22Rv1 (cell line): ENCODE results near the gene CCNDBP1.

Experiments
- H3K27ac ChIP-seq: fragments of 450-650 bp; 2 replicates; pipeline ENCODE4 v1.5.1; 2017
- ZFX ChIP-seq: fragments of 450-650 bp; IDR thresholded peaks from 2 replicates; pipeline ENCODE4 v1.6.1; 2017; ENCODE audit warnings: antibody characterized with exemption, borderline replicate concordance
- TF ChIP-seq, protein P1 (sequence below): fragments of 450-650 bp; IDR thresholded peaks from 2 replicates; pipeline ENCODE4 v1.5.1; 2017; ENCODE audit warnings: mild to moderate bottlenecking

Gene CCNDBP1

DNA sequence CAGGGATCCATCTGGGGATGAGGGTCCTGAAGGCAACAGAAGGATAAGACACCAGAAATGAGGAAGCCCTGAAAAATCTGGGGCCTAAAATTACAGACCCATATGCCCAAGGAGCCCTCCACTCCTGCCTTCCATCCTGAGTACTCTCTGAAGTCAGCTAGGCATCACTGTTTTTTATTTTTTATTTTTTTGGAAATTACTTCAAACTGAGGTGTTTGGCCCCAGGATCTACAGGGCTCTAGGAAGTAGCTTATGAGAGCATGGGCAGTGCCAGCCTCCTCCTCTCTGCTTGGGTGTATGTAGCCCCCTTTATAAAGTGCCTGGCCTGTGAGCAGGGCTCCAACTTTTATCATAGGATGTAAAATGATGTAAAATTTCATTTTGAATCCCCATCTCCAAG lies 27.7 kb downstream of the CCNDBP1 start:
- no peak overlapping the region for H3K27ac ChIP-seq
- TF ChIP-seq, protein P1, sequence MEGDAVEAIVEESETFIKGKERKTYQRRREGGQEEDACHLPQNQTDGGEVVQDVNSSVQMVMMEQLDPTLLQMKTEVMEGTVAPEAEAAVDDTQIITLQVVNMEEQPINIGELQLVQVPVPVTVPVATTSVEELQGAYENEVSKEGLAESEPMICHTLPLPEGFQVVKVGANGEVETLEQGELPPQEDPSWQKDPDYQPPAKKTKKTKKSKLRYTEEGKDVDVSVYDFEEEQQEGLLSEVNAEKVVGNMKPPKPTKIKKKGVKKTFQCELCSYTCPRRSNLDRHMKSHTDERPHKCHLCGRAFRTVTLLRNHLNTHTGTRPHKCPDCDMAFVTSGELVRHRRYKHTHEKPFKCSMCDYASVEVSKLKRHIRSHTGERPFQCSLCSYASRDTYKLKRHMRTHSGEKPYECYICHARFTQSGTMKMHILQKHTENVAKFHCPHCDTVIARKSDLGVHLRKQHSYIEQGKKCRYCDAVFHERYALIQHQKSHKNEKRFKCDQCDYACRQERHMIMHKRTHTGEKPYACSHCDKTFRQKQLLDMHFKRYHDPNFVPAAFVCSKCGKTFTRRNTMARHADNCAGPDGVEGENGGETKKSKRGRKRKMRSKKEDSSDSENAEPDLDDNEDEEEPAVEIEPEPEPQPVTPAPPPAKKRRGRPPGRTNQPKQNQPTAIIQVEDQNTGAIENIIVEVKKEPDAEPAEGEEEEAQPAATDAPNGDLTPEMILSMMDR: no peak
- no peak for TF ChIP-seq ZFX

DNA sequence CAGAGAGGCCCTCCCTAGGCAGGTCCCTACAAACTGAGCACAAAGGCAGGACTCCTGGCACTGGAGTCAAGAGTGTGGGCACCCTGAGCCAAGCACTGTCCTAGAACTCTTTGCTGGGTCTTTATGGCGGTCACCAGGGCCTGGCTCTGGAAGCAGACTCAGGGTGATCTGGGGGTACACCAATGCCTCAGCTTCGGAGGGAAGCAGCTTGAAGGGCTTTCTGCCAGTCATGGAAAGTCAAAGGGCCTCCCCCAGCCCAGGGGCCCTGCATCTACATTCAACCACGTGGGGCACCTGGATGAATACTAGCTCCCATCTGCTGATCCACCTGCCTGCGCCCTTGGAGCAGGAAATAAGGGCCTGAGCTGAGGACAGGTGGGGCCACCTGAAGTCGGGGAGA lies 28.3 kb downstream of the CCNDBP1 start:
- no peak for TF ChIP-seq ZFX

DNA sequence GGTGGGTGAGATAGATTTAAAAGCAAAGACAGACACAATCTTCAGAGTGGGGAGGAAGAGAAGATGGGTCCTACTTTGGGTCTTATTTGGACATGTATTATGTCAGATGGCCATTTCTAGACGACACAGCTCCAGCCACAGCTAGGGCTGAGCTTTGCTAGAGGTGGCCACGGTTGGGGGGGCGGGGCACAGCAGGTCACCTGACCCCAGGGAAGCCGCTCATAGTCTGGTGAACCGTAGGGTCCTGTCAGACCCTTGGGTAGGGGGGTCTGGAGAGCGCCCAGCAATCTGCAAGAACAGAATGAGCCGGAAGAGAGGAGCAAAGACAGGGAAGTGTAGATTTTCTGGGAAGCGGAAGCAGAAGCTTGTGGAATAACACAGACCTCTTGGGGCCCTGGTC lies 29.0 kb downstream of the CCNDBP1 start:
- no peak for TF ChIP-seq ZFX
- TF ChIP-seq, protein P1: no peak
- no peak overlapping the region for H3K27ac ChIP-seq

More for the DNA sequence above, 28.3 kb downstream of the CCNDBP1 start:
- no peak overlapping the region for H3K27ac ChIP-seq

DNA sequence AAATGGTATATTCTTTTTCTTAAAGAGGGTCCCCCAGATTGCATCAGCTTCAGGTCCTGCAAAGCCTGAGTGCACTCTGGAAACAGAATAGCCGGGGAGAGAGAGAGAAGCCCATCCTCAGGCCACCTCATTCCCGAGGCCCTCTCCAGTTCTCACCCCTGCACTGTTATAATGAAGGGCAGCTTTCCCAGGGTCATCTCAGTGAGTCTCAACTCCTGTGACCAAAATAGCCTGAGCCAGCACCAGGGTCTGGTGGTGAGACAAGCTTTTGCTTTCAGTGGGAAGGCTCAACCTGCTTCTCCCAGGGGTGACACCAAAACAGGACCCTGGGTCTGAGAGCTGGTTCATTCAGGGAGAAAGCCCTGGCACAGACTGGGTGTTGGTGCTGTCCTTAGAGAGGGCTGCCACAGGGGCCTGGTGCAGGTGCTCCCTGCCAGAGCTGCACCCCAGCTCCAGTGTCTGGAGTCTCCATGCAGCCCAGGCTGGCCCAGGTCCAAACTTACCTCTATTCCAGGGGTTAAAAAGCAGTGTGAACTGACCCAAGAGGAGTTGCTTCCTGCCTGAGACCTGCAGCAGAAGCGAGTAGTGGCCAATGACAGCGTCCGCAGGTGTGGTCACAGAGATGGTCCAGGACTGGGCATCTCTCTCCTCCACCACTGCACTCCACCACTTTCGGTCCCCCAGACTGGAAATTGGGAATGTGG lies 29.5 kb downstream of the CCNDBP1 start:
- no peak for TF ChIP-seq ZFX
- TF ChIP-seq, protein P1: no peak
- no peak overlapping the region for H3K27ac ChIP-seq

DNA sequence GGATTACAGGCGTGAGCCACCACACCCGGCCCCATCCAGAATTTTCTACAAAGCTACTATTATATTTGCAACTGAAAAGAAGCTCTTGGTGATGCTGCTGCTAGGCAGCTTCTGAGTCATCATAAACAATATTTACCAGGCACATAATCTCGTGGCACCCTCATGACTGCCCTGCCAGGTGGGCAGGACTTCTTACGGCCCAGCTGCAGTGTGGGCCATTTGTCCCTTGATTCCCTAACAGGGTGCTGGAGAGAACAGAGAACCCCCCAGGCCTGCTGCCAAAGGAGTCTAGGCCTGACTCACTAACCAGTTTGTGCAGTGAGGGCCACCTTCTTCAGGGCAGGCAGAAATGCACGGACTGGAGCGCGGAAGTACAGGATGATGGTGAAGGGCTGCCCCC lies 30.8 kb downstream of the CCNDBP1 start:
- no peak for TF ChIP-seq ZFX
- TF ChIP-seq, protein P1: no peak
- no peak overlapping the region for H3K27ac ChIP-seq

DNA sequence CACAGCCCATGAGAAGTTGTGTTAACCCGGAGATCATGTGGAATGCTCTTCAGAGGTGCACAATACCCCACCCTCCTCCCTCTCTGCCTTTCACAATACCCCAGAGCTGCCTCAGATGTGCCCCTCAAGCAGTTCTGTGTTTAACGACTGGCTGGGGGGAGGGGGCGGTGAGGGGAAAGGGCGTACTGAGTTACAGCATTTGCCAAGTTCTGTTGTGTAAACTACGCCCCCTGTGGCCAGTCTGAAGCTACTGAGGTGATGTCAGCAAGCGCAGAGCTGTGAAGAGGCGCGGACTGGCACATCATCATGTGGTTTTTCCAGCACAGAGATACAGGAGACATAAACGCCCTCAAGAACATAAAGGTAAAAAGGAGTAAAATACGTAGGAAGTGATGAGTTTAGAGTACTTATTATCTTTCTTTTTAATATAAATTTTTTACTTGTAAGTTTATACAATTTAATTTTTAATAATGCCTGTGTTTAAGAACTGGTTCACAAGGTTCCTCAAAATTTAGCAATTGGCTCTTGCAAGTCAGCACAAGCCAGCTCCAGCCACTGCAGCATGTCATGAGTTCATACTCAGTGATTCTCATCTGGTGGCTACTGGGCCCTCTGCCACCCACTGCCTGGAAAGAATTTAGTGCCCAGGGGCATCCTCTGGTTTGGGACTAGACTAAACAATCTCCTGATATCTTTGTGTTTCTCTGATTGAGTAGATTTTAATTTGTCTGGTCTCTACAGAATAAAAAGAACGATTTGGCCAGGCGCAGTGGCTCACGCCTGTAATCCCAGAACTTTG lies 33.9 kb downstream of the CCNDBP1 start:
- TF ChIP-seq, protein P1: peak; percentile 28
- no peak for TF ChIP-seq ZFX
- H3K27ac ChIP-seq: no peak overlapping the region

DNA sequence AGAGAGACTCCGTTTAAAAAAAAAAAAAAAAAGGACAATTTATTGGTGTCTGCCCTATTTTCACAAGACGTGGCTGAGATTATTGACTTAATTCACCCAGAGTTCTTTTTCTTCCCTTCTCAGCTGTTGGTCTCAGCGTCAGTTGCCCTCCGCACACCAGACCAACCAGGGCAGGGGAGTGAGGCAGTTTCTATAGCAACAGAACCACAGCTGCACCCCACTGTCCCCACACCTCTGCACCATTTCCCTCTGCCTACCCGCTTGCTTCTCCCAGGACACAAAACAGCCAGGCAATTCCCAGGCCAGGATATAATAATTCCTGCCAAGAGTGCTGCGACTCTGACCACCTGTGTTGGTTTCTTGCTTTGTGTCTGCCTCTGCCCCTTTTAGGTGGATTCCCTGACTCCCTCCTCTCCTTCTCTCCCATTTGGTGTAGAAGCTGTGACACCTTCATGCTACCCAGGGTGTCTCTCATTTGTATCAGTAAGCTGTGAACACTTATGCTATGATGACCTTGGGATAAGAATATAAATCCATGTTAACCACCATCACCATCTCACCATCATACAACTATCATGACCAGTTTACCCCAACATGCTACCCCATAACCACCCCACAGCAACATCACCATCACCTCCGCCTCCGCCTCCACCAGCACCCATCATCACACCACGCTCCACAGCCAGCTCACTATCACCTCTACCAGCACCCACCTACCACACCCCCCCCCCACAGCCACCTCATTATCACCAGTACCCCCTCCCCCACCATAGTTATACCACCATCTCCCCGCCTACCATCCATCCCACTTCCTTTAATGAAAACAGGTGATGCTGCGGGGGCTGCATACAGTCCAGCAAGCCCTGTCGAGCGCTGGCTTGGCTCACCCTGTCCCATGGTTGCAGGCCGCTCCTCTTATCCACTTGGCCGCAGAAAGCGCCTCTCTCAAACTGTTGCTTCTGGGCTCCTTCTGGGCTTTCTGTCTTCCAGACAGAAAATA lies 35.0 kb downstream of the CCNDBP1 start:
- TF ChIP-seq, protein P1: no peak
- TF ChIP-seq ZFX: no peak
- H3K27ac ChIP-seq: no peak overlapping the region
